ENCODE results near the gene KIF9.

DNA sequence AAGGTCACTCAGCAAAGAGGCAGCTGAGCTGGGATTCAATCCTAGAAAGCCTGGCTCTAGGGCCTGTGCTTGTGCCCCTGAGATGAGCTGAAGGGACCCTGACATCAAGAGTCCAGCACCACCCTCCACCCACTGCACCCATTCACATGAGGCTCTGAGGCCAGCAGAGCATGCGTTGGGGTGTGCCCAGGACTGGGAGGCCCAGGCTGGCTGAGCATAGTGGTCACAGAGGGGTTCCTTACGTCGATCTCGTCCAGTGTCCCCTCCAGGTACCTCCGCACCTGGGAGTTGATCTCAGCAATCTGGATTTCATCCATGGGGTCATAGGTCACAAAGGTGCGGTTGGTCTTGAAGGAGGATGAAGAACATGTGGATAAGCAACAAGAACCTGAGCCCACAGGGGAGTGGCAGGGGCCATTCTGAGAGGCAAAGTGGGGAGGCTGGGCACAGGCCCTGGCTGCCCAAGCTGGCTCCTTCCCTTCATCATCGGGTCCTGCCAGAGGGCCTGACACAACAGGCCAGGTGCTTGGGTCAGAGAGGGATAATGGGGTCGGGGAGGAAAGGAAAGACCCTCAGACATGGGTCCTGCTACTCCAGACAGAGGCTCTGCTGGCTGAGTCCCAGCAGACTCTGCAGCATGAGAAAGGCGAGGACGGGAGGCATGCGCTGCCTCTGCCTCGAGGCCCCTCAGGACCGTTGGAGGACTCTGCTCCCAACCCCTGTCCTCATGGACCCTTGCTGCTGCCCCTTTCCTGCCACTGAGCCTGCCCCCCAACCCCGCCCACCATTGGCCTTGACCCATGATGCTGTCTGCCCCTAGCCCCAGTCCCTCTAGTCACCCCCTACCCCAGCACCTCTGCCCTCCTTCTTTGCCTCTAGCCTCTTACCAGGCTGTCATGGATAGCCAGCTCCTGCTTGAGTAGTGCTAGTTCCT is 35.2 kb downstream of the KIF9 start:
- TF ChIP-seq, protein P1, sequence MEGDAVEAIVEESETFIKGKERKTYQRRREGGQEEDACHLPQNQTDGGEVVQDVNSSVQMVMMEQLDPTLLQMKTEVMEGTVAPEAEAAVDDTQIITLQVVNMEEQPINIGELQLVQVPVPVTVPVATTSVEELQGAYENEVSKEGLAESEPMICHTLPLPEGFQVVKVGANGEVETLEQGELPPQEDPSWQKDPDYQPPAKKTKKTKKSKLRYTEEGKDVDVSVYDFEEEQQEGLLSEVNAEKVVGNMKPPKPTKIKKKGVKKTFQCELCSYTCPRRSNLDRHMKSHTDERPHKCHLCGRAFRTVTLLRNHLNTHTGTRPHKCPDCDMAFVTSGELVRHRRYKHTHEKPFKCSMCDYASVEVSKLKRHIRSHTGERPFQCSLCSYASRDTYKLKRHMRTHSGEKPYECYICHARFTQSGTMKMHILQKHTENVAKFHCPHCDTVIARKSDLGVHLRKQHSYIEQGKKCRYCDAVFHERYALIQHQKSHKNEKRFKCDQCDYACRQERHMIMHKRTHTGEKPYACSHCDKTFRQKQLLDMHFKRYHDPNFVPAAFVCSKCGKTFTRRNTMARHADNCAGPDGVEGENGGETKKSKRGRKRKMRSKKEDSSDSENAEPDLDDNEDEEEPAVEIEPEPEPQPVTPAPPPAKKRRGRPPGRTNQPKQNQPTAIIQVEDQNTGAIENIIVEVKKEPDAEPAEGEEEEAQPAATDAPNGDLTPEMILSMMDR (IDR thresholded peaks at IDR 0.05; ENCODE audit: borderline replicate concordance, extremely low read depth, low read length, poor library complexity, severe bottlenecking) = no peak
- no peak for TF ChIP-seq EZH2 (IDR thresholded peaks at IDR 0.05; ENCODE audit: borderline replicate concordance, low read depth, low read length, severe bottlenecking)

Measured in DND-41 (cell line).